Fibroblast of skin of left quadriceps (primary cell): ENCODE results near the gene C11orf68.

Experiments
- DNase-seq, 2 experiments: peaks; one replicate each; pipeline ENCODE4 v3.0.0-alpha.2; 2013; ENCODE audit warnings: low read depth in 2 of 2

C11orf68 gene

DNA sequence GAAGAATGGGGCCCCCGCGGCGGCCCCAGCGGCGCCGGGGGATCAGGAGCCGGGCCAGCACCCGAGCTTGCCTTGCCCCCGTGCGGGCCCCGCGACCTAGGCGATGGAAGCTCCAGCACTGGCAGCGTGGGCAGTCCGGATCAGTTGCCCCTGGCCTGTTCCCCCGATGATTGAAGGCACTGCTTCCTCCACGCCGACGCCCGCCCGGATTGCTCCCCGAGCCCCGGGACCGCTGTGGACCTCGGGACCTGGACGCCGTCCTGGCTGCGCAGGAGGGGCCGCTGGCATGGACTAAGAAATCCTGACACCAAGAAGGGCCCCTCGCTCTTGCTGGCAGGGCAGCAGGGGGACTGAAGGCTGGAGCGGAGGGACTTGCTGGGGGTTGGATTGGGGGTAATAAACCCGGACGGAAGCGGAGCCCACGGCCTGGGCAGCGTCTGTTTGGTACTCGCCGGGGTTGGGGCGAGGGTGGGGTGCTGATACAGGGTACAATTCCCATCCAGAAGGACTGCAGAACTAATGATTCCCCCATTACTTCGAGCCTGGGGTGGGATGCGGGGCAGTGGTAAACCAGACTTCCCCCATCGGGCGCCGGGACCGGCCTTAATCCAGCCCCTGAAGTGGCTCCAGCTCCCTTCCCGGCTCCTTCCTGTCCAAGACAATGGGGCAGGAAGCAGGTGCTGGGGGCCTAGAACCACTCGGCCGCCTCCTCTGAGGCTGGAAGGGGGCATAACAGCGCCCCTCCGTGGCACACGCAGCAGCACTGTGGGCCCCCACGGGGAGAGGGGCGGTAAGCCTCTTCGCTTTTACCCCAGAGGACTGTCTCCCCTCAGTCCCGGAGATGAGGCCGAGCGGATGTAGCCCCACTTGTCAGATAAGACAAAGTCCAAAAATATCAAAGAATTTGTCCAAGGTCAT, 27.4 kb downstream of the C11orf68 start:
- no peak for DNase-seq

- DNase-seq: peak; percentile 89 to 90
These were observed 28.3 kb downstream of the C11orf68 start, which contains the start of gene CCDC85B for GRCh38 chr11:65890324-65891218. CCDC85B (plus strand) TSS chr11:65890673; CDS start chr11:65890784, 111 bp downstream.

GRCh38 chr11:65888163-65888814, 30.6 kb downstream of the C11orf68 start, which contains the start of gene FIBP:
FIBP (minus strand) TSS chr11:65888471; CDS start chr11:65888418, 53 bp downstream.
- DNase-seq: peak; percentile 93

DNA sequence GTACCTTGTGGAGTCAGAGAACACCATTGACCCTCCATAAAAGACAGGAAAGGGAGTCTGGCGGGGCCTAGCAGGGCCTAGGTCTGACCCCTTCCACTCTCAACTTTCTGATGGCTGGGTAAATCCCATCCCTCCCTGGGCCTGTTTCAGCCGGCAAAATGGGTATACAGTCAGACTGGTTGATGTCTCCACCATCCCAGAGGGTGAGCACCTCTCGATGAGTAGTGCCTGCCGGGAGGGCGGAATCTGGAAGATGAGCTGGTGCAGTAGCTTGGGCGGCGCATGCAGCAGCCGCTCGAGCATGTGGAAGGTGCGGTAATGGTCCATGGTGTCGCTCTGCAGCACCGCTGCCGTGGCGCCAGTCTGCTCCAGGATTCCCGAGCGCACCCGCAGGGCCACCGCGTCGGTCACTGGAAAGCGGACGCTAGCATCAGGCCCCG, 31.1 kb downstream of the C11orf68 start:
- no peak for DNase-seq

- no peak for DNase-seq
These were observed 31.8 kb downstream of the C11orf68 start for GRCh38 chr11:65886826-65887722.

DNA sequence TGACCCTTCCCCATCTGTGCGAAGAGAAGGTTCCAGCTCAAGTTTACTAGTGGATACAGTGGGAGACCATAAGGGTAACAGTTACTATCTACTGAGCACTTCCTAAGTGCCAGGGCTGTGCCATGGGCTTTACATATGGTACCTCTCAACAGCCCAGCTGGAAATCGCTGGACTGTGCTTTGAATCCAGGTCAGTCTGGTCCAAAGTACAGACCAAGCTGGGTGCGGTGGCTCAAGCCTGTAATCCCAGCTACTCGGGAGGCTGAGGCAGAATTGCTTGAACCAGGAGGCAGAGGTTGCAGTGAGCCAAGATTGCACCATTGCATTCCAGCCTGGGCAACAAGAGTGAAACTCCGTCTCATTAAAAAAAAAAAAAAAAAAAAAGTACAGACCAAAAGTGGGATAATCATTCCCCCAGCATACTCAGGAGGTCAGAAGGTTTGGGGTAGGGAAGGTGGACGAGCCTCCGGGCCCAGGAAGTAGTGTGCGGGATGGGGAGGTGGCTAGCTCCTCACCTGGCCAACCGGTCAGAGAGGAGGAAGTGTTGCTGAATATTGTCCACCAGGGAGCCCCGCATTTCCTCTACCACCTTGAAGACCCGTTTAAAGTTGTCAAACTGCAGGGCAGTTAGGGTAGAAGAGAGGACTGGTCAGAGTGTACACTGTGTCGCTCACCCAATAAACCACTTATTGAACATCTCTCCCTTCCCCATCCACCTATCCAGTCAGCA, 32.9 kb downstream of the C11orf68 start:
- DNase-seq: no peak

GRCh38 chr11:65885231-65885630, 33.6 kb downstream of the C11orf68 start:
- no peak for DNase-seq

DNA sequence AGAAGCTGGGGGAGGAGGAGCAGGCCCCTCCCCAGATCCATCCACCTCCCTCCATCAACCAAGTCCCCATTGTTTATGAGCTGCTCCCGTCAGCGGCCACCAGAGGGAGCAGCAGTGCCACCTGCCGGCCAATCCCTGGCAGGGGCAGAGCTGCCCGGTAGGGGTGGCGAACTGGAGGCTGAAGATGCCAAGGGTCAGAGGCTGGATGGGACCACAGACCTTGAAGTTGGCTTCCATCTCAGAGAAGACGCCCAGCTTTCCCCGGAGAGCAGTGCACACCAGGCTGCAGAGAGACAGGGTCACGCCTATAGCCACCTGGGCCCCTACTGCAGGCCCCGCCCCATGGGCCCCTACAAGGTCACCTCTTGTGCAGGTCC, 34.2 kb downstream of the C11orf68 start:
- no peak for DNase-seq

GRCh38 chr11:65883786-65884715, 34.8 kb downstream of the C11orf68 start:
- no peak for DNase-seq

DNA sequence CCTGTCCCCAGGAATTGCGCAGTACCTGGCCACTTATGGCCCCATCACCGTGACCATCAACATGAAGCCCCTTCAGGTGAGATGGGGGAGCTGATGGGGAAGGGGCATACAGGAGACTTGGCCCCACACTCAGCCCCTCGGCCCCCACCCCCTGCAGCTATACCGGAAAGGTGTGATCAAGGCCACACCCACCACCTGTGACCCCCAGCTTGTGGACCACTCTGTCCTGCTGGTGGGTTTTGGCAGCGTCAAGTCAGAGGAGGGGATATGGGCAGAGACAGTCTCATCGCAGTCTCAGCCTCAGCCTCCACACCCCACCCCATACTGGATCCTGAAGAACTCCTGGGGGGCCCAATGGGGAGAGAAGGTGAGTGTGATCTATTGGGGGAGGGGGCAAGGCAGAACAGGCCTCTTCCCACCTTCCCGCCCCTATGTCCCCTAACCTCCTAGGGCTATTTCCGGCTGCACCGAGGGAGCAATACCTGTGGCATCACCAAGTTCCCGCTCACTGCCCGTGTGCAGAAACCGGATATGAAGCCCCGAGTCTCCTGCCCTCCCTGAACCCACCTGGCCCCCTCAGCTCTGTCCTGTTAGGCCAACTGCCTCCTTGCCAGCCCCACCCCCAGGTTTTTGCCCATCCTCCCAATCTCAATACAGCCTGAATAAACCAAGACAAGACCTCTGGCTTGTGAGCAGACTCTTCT, 35.7 kb downstream of the C11orf68 start:
- DNase-seq: no peak

DNA sequence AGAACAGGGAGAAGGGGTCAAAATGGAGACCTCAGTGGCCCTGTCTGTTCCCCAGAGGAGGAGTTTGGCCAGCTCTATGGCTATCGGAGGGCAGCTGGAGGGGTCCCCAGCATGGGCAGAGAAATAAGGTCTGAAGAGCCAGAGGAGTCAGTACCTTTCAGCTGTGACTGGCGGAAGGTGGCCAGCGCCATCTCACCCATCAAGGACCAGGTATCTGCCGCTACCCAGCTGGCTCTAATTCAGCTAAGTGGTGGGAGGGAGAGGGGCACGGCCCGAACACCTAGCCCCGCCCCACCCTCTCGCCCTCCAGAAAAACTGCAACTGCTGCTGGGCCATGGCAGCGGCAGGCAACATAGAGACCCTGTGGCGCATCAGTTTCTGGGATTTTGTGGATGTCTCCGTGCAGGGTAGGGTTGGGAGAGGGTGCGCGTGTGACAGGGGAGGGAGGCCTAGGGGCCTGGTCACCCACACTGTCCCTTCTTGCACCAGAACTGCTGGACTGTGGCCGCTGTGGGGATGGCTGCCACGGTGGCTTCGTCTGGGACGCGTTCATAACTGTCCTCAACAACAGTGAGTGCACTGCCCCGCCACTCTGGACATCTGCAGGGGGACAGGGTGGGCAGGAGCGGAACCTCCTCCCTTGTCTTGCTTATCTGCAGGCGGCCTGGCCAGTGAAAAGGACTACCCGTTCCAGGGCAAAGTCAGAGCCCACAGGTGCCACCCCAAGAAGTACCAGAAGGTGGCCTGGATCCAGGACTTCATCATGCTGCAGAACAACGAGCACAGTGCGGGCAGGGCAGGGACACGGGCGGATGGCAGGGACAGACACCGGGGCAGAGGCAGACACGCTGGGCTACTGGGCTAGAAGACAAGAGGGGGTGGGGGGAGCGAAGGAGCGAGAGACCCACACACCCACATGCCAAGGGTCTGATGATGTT, 36.5 kb downstream of the C11orf68 start:
- DNase-seq: no peak

DNA sequence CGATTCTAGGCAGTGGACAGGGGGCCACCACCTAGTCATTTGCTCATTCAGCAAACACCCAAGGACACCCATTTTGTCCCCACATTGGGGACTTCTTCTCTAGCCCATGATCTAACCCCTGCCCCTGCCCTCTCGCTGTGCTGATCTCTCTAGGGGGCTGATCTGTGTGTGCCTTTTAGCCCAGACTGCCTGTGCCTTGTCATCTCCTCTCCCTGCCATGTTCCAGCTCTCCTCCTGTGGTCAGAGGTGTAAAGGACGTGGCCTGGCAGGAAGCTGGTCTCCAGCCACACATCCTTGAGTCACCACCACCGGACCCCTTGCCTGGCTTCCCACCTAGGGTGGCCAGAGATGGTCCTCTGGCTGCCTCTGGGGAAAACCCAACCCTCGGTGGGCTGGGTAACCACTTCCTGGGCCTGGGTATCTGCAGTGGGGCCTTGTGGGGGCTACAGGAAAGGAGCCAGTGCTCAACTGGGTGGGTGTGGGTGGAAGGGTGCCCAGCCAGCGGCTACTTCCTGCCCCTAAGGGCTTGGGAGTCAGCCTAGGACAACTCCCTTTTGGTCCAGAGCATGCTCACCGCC, 37.9 kb downstream of the C11orf68 start:
- no peak for DNase-seq

- no peak for DNase-seq
These were observed 38.8 kb downstream of the C11orf68 start for GRCh38 chr11:65880027-65880426.

- DNase-seq: no peak
These were observed 39.2 kb downstream of the C11orf68 start, which contains the start of gene CTSW for GRCh38 chr11:65879617-65880016. CTSW (plus strand) TSS chr11:65879837; CDS start chr11:65879855, 18 bp downstream.

DNA sequence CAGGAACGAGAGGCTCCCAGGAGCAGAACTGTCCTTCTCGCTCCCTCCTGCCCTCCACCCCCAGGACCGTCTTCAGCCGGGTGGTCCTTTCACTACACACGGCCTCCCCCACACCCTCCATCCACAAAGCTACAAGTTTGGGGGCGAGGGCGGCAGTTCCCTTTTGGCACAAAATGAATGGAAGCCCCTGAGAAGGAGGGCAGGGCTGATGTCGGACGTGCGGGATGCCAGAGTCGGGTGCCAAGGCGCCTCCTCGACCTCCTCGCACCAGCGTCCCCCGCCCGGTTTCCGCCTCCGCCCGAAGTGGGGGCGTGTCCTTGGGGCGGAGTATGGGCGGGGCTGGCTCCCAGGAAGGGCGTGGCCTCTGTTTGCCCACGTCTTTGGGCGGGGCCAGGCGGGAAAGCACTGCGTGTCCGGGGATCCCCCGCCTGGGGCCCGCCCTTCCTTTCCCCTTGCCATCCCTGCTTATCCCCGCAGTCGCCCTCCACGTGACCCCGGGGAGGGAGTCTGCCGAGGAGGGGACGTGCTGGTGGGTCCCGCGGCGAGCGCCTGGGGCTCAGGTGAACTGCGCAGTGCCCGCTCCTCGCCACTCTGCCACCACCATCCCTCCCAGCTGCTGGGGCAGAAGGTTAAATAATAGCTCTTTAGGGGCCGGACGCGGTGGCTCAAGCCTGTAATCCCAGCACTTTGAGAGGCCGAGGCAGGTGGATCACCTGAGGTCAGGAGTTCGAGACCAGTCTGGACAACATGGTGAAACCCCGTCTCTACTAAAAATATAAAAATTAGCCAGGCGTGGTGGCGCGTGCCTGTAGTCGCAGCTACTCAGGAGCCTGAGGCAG, 45.3 kb downstream of the C11orf68 start:
- peak; percentile 80 to 84 for DNase-seq
